ENCODE data around the gene FBXO38. TPM values are rescaled to one million over a fixed set of nuclear protein-coding genes. Genes with fewer than 3 reads are reported as not detected.

The FBXO38 gene
- total and polyA plus RNA-seq, 2 of the 13 experiments (the other 11 are each of a cell fraction or from before 2014, with no cell fraction given), result 24.8 to 35.9 TPM

GRCh38 chr5:148372893-148373292, 10.9 kb upstream of the FBXO38 start:
- Histone ChIP-seq H3K4me3 (replicated peaks in 1 of 3; ENCODE audit: insufficient read depth in 1 of 3, low read depth in 2 of 3, low read length in 3 of 3) (no peak overlapping the region), H3K27me3 (ENCODE audit: control insufficient read depth in 1 of 2, insufficient read depth in 2 of 2, low read length in 2 of 2) (no peaks in the 10 kb centered on the region), H2AFZ (ENCODE audit: low read length) (no peak overlapping the region), H3K9me3 (ENCODE audit: low read length) (no peaks in the 10 kb centered on the region), H3K4me1 (ENCODE audit: insufficient read depth, low read length) (no peaks in the 10 kb centered on the region), H3K9ac (ENCODE audit: insufficient read depth, low read depth, low read length) (no peak overlapping the region), H3K79me2 (ENCODE audit: insufficient read depth, low read length) (no peaks in the 10 kb centered on the region), H3K36me3 (replicated peaks in 1 of 2; ENCODE audit: control insufficient read depth in 1 of 2, insufficient read depth in 2 of 2, low read length in 2 of 2) (no peaks in the 10 kb centered on the region), H3K27ac (ENCODE audit: extremely low read length, insufficient read depth, low read length) (no peak overlapping the region), H3K4me2 (ENCODE audit: low read depth, low read length) (no peak overlapping the region), H4K20me1 (ENCODE audit: insufficient read depth, low read length) (no peaks in the 10 kb centered on the region)
- in situ Hi-C loops (cut with HindIII; ENCODE audit: extremely low pct_ligation_motif_present, low pct_unique_long_range_greater_than_20kb) (loop anchor here (10.0 kb wide), 2 partner anchors 198 to 418 kb away; no protein-coding TSS in a partner anchor), intact Hi-C loops (cut with micrococcal nuclease; ENCODE audit: unreplicated experiment) (no loop called here)
- BruUV-seq (replicated peaks), result no TSS peak
- TF ChIP-seq ETV6 (CRISPR knock-in tag; conservative IDR thresholded peaks at IDR 0.05) (no peak), ZNF75D (CRISPR knock-in tag; IDR thresholded peaks at IDR 0.05; ENCODE audit: borderline replicate concordance) (no peak), ZNF205 (CRISPR knock-in tag; IDR thresholded peaks at IDR 0.05) (no peak)
- TF ChIP-seq, protein P1, sequence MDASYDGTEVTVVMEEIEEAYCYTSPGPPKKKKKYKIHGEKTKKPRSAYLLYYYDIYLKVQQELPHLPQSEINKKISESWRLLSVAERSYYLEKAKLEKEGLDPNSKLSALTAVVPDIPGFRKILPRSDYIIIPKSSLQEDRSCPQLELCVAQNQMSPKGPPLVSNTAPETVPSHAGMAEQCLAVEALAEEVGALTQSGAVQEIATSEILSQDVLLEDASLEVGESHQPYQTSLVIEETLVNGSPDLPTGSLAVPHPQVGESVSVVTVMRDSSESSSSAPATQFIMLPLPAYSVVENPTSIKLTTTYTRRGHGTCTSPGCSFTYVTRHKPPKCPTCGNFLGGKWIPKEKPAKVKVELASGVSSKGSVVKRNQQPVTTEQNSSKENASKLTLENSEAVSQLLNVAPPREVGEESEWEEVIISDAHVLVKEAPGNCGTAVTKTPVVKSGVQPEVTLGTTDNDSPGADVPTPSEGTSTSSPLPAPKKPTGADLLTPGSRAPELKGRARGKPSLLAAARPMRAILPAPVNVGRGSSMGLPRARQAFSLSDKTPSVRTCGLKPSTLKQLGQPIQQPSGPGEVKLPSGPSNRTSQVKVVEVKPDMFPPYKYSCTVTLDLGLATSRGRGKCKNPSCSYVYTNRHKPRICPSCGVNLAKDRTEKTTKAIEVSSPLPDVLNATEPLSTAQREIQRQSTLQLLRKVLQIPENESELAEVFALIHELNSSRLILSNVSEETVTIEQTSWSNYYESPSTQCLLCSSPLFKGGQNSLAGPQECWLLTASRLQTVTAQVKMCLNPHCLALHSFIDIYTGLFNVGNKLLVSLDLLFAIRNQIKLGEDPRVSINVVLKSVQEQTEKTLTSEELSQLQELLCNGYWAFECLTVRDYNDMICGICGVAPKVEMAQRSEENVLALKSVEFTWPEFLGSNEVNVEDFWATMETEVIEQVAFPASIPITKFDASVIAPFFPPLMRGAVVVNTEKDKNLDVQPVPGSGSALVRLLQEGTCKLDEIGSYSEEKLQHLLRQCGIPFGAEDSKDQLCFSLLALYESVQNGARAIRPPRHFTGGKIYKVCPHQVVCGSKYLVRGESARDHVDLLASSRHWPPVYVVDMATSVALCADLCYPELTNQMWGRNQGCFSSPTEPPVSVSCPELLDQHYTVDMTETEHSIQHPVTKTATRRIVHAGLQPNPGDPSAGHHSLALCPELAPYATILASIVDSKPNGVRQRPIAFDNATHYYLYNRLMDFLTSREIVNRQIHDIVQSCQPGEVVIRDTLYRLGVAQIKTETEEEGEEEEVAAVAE (CRISPR knock-in tag; IDR thresholded peaks at IDR 0.05; ENCODE audit: borderline replicate concordance), result no peak
- ChIA-PET POLR2A (no interaction called here), CTCF (ENCODE audit: low intra/inter-chr PET ratio, low total read pairs) (no interaction called here)
- FAIRE-seq, result no peak
- no peak for DNase-seq (ENCODE audit: low spot score)
- no peak for ATAC-seq

Data from HepG2 (cell line).